ENCODE measurements around the gene HS2ST1.
"Not testable (repeated sequence)": the region's sequence is repeated elsewhere in the genome, so short reads cannot be mapped to it uniquely, and the experiment has no call there.

Gene HS2ST1

GRCh38 chr1:86971778-86972177 lies 57.3 kb downstream of the HS2ST1 start:
- no peak for DNase-seq (ENCODE audit: low read depth, low spot score)

- DNase-seq (ENCODE audit: low read depth, low spot score), result no peak
These were observed 57.8 kb downstream of the HS2ST1 start for GRCh38 chr1:86972262-86972661.

DNA sequence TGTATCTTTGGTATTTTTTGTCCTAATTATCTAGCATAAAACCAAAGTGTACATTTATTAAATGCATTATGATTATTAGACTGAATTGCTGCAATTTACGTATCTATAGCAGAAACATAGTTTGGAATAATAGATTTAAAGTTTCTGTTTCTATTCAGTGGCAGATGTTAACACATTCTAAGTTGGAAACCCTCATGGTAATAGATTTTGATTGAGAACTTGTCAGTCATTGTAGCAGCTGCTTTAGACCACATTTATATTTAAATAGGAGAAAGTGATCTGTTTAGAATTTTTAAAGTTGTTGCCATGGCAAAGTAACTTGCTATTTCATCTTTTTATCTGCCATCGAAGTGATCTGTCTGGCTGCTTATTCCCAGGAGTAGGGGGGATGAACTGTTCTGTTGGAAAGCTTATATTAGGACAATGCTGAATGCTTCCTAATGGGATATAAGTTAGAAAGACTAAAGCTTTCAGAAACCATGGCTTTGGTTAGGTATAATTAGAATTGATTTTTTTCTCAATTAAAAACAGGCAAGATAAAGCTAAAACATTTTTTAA lies 61.6 kb downstream of the HS2ST1 start:
- no peak for DNase-seq (ENCODE audit: low read depth, low spot score)

DNA sequence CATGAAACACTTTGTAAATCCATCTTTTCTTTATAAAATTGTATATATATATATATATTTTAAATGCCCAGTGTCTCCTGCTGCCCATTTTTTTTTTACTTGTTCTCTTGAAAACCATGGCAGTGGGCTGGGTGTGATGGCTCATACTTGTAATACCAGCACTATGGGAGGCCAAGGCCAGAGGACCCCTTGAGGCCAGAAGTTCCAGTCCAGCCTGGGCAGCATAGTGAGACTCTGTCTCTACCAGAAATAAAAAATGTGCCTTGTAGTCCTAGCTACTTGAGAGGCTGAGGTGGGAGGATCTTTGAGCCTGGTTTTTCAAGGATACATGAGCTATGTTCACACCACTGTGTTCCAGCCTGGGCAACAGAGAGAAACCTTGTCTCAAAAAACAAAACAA lies 62.2 kb downstream of the HS2ST1 start:
- no peak for DNase-seq (ENCODE audit: low read depth, low spot score)

- DNase-seq (ENCODE audit: low read depth, low spot score), result no peak
These were observed 67.2 kb downstream of the HS2ST1 start for GRCh38 chr1:86981482-86982213.

DNA sequence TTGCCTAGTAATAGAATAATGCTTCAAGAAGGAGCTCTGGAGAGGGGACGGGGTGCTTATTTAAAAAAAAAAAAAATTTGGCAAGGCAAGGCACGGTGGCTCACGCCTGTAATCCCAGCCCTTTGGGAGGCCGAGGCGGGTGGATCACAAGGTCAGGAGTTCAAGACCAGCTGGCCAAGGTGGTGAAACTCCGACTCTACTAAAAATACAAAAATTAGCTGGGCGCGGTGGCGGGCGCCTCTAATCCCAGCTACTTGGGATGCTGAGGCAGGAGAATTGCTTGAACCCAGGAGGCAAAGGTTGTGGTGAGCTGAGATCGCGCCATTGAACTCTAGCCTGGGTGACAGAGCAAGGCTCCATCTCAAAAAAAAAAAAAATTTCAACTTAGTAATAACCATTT lies 69.2 kb downstream of the HS2ST1 start:
- not testable (repeated sequence) for DNase-seq (ENCODE audit: low read depth, low spot score)

- DNase-seq (ENCODE audit: low read depth, low spot score), result no peak
These were observed 73.0 kb downstream of the HS2ST1 start for GRCh38 chr1:86987446-86987845.

- no peak for DNase-seq (ENCODE audit: low read depth, low spot score)
These were observed 74.4 kb downstream of the HS2ST1 start for GRCh38 chr1:86988835-86989234.

- not testable (repeated sequence) for DNase-seq (ENCODE audit: low read depth, low spot score)
These were observed 75.3 kb downstream of the HS2ST1 start for GRCh38 chr1:86989690-86990089.

- DNase-seq (ENCODE audit: low read depth, low spot score), result no peak
These were observed 76.4 kb downstream of the HS2ST1 start for GRCh38 chr1:86990826-86991225.

- no peak for DNase-seq (ENCODE audit: low read depth, low spot score)
These were observed 77.2 kb downstream of the HS2ST1 start for GRCh38 chr1:86991549-86992186.

- no peak for DNase-seq (ENCODE audit: low read depth, low spot score)
These were observed 78.4 kb downstream of the HS2ST1 start for GRCh38 chr1:86992861-86993260.

- no peak for DNase-seq (ENCODE audit: low read depth, low spot score)
These were observed 79.0 kb downstream of the HS2ST1 start for GRCh38 chr1:86993269-86993985.

GRCh38 chr1:86994061-86994460 lies 79.6 kb downstream of the HS2ST1 start:
- DNase-seq (ENCODE audit: low read depth, low spot score), result no peak

DNA sequence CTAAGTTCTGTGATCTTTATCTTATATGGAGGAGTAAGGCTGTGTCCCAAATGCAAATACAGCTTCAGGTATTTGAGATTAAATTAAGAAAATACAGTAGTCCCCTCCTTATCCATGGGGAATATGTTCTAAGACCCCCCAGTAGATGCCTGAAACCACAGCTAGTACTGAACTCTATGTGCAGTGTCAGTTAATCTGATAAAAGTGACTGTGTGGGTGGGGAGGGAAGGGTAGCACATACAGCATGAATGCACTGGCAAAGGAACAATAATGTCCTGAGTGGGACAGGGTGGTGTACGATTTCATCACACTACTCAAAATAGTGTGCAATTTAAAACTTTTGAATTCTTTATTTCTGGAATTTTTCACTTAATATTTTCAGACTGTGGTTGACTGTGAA lies 83.1 kb downstream of the HS2ST1 start:
- DNase-seq (ENCODE audit: low read depth, low spot score), result no peak

- no peak for DNase-seq (ENCODE audit: low read depth, low spot score)
These were observed 83.8 kb downstream of the HS2ST1 start for GRCh38 chr1:86998280-86998679.

- no peak for DNase-seq (ENCODE audit: low read depth, low spot score)
These were observed 84.3 kb downstream of the HS2ST1 start for GRCh38 chr1:86998727-86999126.

GRCh38 chr1:87000460-87000859 lies 86.0 kb downstream of the HS2ST1 start:
- no peak for DNase-seq (ENCODE audit: low read depth, low spot score)

DNA sequence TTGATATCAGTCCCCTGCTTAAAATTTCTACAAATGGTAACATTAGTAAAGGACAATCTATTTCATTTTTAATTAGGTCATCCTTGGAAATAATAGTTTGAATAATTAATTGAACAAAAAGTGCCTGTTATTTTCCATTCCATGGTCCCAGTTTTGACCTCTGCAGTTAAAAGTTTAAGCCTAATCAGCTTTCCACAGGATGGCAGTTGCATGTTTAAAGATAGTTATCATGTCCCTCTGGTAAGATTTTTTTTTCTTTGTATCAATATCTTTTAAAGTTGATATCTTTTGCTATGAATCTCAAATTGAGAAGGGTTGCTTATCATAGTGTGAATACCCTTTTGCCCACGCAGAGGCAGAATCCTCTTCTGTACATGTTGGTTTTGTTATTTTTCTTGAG lies 90.4 kb downstream of the HS2ST1 start:
- no peak for DNase-seq (ENCODE audit: low read depth, low spot score)

DNA sequence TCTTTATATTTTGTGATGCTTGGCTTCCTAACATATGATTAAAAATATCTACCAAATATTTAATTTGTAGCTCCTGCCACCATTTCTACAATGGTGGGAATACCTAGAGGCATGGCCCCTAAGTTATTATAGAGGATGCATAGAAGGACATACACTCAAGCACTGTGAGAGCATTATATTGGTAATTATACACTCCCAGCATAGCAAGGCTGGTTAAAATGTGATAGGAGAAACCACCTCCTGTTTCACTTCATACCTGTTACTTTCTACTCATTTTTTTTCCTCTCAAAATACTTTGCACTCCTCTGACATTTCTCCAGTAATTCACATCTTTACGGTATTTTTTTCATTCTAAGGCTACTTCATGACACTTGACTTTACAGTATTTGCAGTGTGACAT lies 92.9 kb downstream of the HS2ST1 start:
- DNase-seq (ENCODE audit: low read depth, low spot score), result no peak

DNA sequence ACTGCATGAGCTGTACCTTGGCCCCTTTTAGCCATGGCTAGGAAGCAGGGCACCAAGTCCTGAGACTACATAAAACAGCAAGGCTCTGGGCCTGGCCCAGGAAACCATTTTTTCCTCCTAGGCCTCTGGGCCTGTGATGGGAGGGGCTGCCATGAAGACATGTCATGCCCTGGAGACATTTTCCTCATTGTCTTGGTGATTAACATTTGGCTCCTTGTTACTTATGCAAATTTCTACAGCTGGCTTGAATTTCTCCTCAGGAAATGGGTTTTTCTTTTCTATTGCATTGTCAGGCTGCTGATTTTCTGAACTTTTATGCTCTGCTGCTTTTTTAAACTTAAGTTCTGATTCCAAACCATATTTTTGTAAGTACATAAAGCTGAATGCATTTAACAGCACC lies 99.0 kb downstream of the HS2ST1 start:
- DNase-seq (ENCODE audit: low read depth, low spot score), result not testable (repeated sequence)

DNA sequence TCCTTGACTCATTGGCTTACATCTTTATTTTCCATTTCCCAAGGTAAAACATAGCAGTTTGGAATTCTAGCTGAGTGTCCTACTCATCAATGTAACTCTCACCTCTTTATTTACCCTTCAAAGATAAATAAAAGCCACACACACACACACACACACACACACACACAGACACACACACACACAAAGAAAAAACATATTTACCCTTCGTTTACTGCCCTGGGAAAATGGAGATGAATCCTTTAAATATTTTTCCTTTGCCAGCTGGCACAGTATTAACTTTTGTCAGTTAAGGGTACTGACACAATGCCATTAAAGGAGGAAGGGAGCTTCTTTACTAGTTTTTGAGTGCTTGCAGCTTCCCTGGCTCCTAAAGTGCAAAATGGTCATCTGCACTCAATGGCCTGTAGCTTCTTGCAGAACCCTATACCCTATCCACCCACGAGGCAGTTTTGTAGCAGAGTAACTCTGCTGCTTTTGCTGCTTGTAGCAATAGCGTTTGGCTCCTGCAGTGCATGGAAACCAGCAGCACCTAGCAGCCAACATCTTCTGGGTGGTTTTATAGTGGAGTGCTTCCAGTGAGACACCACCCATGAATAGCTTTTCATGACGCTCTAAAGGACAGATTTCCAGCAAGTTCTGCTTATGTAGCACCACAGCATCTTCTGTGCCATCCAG lies 103.7 kb downstream of the HS2ST1 start:
- no peak for DNase-seq (ENCODE audit: low read depth, low spot score)
